Fibroblast of gingiva (primary cell): ENCODE results near the gene IFT122.
A peak's percentile ranks its signal among the peaks of the same experiment; 100 is the strongest.
"Not testable (repeated sequence)": the region's sequence is repeated elsewhere in the genome, so short reads cannot be mapped to it uniquely, and the experiment has no call there.

Source experiments
- DNase-seq: peaks from one replicate; pipeline ENCODE4 v3.0.0-alpha.2; 2011; ENCODE audit warnings: low read depth

Gene IFT122

GRCh38 chr3:129439817-129440617 lies at the start of gene IFT122, which contains the start of gene MBD4:
Gene IFT122, plus strand, starts transcription at chr3:129440224. Its CDS starts 107 bp downstream, at chr3:129440331.
Gene MBD4, minus strand, starts transcription at chr3:129439948. Its CDS starts 115 bp downstream, at chr3:129439833.
- DNase-seq = peak; percentile 100

- DNase-seq = not testable (repeated sequence)
Observed at GRCh38 chr3:129391583-129391982, 48.4 kb upstream of the IFT122 start.

GRCh38 chr3:129392106-129392887 lies 47.7 kb upstream of the IFT122 start:
- DNase-seq = not testable (repeated sequence)

- DNase-seq = no peak
Observed at GRCh38 chr3:129393271-129393670, 46.8 kb upstream of the IFT122 start.

GRCh38 chr3:129393760-129394564 lies 46.1 kb upstream of the IFT122 start:
- not testable (repeated sequence) for DNase-seq

GRCh38 chr3:129398803-129399144 lies 41.2 kb upstream of the IFT122 start:
- no peak for DNase-seq

- peak; percentile 97 for DNase-seq
Observed at GRCh38 chr3:129399145-129399894, 40.7 kb upstream of the IFT122 start.

GRCh38 chr3:129399895-129400357 lies 40.1 kb upstream of the IFT122 start:
- DNase-seq = no peak

- no peak for DNase-seq
Observed at GRCh38 chr3:129402210-129402609, 37.8 kb upstream of the IFT122 start.

- no peak for DNase-seq
Observed at GRCh38 chr3:129402616-129403015, 37.4 kb upstream of the IFT122 start.

GRCh38 chr3:129403450-129403849 lies 36.6 kb upstream of the IFT122 start:
- DNase-seq = no peak

GRCh38 chr3:129404130-129404529 lies 35.9 kb upstream of the IFT122 start:
- no peak for DNase-seq

GRCh38 chr3:129404610-129405009 lies 35.4 kb upstream of the IFT122 start:
- DNase-seq = no peak

GRCh38 chr3:129409541-129409940 lies 30.5 kb upstream of the IFT122 start:
- no peak for DNase-seq

- no peak for DNase-seq
Observed at GRCh38 chr3:129410971-129411370, 29.1 kb upstream of the IFT122 start.

- DNase-seq = no peak
Observed at GRCh38 chr3:129412542-129413198, 27.4 kb upstream of the IFT122 start.

- DNase-seq = not testable (repeated sequence)
Observed at GRCh38 chr3:129413238-129413637, 26.8 kb upstream of the IFT122 start.

GRCh38 chr3:129413687-129414506 lies 26.1 kb upstream of the IFT122 start:
- DNase-seq = peak; percentile 51

GRCh38 chr3:129415378-129415777 lies 24.6 kb upstream of the IFT122 start:
- DNase-seq = no peak

- DNase-seq = no peak
Observed at GRCh38 chr3:129415830-129416229, 24.2 kb upstream of the IFT122 start.
